HepG2 (cell line): ENCODE data around the gene TNFSF12. TPM values are rescaled to one million over a fixed set of nuclear protein-coding genes. Genes with fewer than 3 reads are reported as not detected.

Source experiments
- CEBPZ ChIP-seq: IDR thresholded peaks from 2 replicates; pipeline ENCODE4 v1.6.1; 2012; ENCODE audit warnings: low read length, improper control_type of control experiment
- EHMT2 ChIP-seq: fragments of 200-600 bp; sonication (generic); IDR thresholded peaks from 2 replicates; pipeline ENCODE4 v1.7.0; 2017; ENCODE audit warnings: antibody characterized with exemption, low read depth, low read length, borderline replicate concordance
- FIP1L1 ChIP-seq: fragments of 200-400 bp; formaldehyde crosslinking; IDR thresholded peaks from 2 replicates; pipeline ENCODE4 v1.6.1; 2018; ENCODE audit warnings: low read depth, mild to moderate bottlenecking, low read length, moderate library complexity, borderline replicate concordance; ENCODE audit not compliant: insufficient read depth
- FOXK1 ChIP-seq: sonication (generic); formaldehyde crosslinking; IDR thresholded peaks from 2 replicates; pipeline ENCODE4 v1.4.0; 2020; ENCODE audit warnings: low read depth, missing genetic modification reagents, borderline replicate concordance
- KDM2A ChIP-seq: sonication (generic); formaldehyde crosslinking; IDR thresholded peaks from 2 replicates; pipeline ENCODE4 v1.4.0; 2020; ENCODE audit warnings: low read depth, missing genetic modification reagents, borderline replicate concordance
- KDM4B ChIP-seq: sonication (generic); formaldehyde crosslinking; IDR thresholded peaks from 2 replicates; pipeline ENCODE4 v1.4.0; 2020; ENCODE audit warnings: missing genetic modification reagents
- KLF12 ChIP-seq: sonication (generic); formaldehyde crosslinking; IDR thresholded peaks from 2 replicates; pipeline ENCODE4 v1.4.0; 2020; ENCODE audit warnings: missing genetic modification reagents, borderline replicate concordance
- MEIS2 ChIP-seq: sonication (generic); formaldehyde crosslinking; IDR thresholded peaks from 2 replicates; pipeline ENCODE4 v1.9.0; 2021; ENCODE audit warnings: mild to moderate bottlenecking, missing genetic modification reagents
- PAWR ChIP-seq: sonication (generic); formaldehyde crosslinking; IDR thresholded peaks from 2 replicates; pipeline ENCODE4 v1.4.0; 2020; ENCODE audit warnings: missing genetic modification reagents, mild to moderate bottlenecking, borderline replicate concordance
- PCBP1 ChIP-seq: fragments of 200-400 bp; formaldehyde crosslinking; IDR thresholded peaks from 2 replicates; pipeline ENCODE4 v1.6.1; 2017; ENCODE audit warnings: mild to moderate bottlenecking, low read depth, low read length, borderline replicate concordance
- SP5 ChIP-seq: IDR thresholded peaks from 2 replicates; pipeline ENCODE4 v1.6.1; 2016; ENCODE audit warnings: low read depth, borderline replicate concordance
- SRSF4 ChIP-seq: fragments of 200-400 bp; formaldehyde crosslinking; IDR thresholded peaks from one replicate; pipeline ENCODE4 v1.6.1; 2018; ENCODE audit warnings: mild to moderate bottlenecking, low read depth, low read length, moderate library complexity; ENCODE audit not compliant: poor library complexity, severe bottlenecking
- TMF1 ChIP-seq: sonication (generic); formaldehyde crosslinking; IDR thresholded peaks from 2 replicates; pipeline ENCODE4 v1.8.1; 2022; ENCODE audit warnings: low read depth, missing genetic modification reagents
- TOE1 ChIP-seq: sonication (generic); formaldehyde crosslinking; IDR thresholded peaks from 2 replicates; pipeline ENCODE4 v1.4.0; 2020; ENCODE audit warnings: mild to moderate bottlenecking, missing genetic modification reagents
- ZNF276 ChIP-seq: sonication (generic); formaldehyde crosslinking; IDR thresholded peaks from 2 replicates; pipeline ENCODE4 v1.4.0; 2020; ENCODE audit warnings: mild to moderate bottlenecking, low read depth, missing genetic modification reagents
- ZNF44 ChIP-seq: sonication (generic); formaldehyde crosslinking; IDR thresholded peaks from 2 replicates; pipeline ENCODE4 v1.5.1; 2020; ENCODE audit warnings: mild to moderate bottlenecking, missing genetic modification reagents
- ZNF841 ChIP-seq: sonication (generic); formaldehyde crosslinking; IDR thresholded peaks from 2 replicates; pipeline ENCODE4 v1.8.1; 2023; ENCODE audit warnings: missing genetic modification reagents, borderline replicate concordance
- polyA plus RNA-seq, 8 experiments: library from polyadenylated mRNA; depleted of rRNA in 3 of 8; stranded (reverse) in 7 of 8; unstranded in 1 of 8; fragments of >200 nt; fragmentation: Illumina TruSeq in 4 of 8; extraction: Trizol in 4 of 8; gene quantifications; 2 replicates each; pipeline versions ENCODE4 v1.2.1 to v1.2.3, GENCODE V29; 2011 to 2016; ENCODE audit warnings: low read depth in 4 of 8, missing spikeins in 1 of 8, mixed read lengths in 1 of 8; ENCODE audit not compliant: insufficient read depth in 1 of 8
- total RNA-seq, 5 experiments: library from RNA; depleted of rRNA; stranded (reverse); fragments of >200 nt; fragmentation: Illumina TruSeq; extraction: Trizol; gene quantifications; 2 replicates each; pipeline ENCODE4 v1.2.3, GENCODE V29; 2016; ENCODE audit warnings: low read depth in 1 of 5
- TF ChIP-seq, protein P1 (sequence below): sonication (generic); formaldehyde crosslinking; IDR thresholded peaks from 2 replicates; pipeline ENCODE4 v1.8.0; 2022; ENCODE audit warnings: mild to moderate bottlenecking, missing genetic modification reagents, moderate library complexity
- TF ChIP-seq, protein P2 (sequence below): sonication (generic); formaldehyde crosslinking; IDR thresholded peaks from 2 replicates; pipeline ENCODE4 v1.4.0; 2020; ENCODE audit warnings: mild to moderate bottlenecking, missing genetic modification reagents
- TF ChIP-seq, protein P3 (sequence below): sonication (generic); formaldehyde crosslinking; IDR thresholded peaks from 2 replicates; pipeline ENCODE4 v1.4.0; 2020; ENCODE audit warnings: missing genetic modification reagents

TNFSF12 gene
- total and polyA plus RNA-seq, 2 of the 13 experiments (the other 11 are each of a cell fraction or from before 2014, with no cell fraction given) = 0.93 to 7.2 TPM

GRCh38 chr17:7572588-7573323 lies 23.9 kb downstream of the TNFSF12 start (continued):
- TF ChIP-seq KLF12 (no peak), PAWR (CRISPR knock-in tag) (no peak), MEIS2 (CRISPR knock-in tag) (no peak; the same call in none of the 2 replicates), ZNF841 (no peak), EHMT2 (no peak), SRSF4 (no peak), KDM2A (CRISPR knock-in tag) (peak; percentile 95), SP5 (CRISPR knock-in tag) (peak; percentile 66; the same call in 1 of the 2 replicates), CEBPZ (peak; percentile 76; the same call in 1 of the 2 replicates), KDM4B (CRISPR knock-in tag) (no peak; the same call in 1 of the 2 replicates), ZNF276 (CRISPR knock-in tag) (peak; percentile 14; the same call in 1 of the 2 replicates), FIP1L1 (no peak), FOXK1 (CRISPR knock-in tag) (no peak; the same call in 1 of the 2 replicates), ZNF44 (CRISPR knock-in tag) (no peak), TOE1 (CRISPR knock-in tag) (no peak), TMF1 (CRISPR knock-in tag) (peak; percentile 49; the same call in 1 of the 2 replicates), PCBP1 (peak; percentile 90)
- TF ChIP-seq, protein P1, sequence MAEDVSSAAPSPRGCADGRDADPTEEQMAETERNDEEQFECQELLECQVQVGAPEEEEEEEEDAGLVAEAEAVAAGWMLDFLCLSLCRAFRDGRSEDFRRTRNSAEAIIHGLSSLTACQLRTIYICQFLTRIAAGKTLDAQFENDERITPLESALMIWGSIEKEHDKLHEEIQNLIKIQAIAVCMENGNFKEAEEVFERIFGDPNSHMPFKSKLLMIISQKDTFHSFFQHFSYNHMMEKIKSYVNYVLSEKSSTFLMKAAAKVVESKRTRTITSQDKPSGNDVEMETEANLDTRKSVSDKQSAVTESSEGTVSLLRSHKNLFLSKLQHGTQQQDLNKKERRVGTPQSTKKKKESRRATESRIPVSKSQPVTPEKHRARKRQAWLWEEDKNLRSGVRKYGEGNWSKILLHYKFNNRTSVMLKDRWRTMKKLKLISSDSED (CRISPR knock-in tag) = no peak
- TF ChIP-seq, protein P2, sequence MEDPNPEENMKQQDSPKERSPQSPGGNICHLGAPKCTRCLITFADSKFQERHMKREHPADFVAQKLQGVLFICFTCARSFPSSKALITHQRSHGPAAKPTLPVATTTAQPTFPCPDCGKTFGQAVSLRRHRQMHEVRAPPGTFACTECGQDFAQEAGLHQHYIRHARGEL (CRISPR knock-in tag) = no peak; the same call in none of the 2 replicates
- TF ChIP-seq, protein P3, sequence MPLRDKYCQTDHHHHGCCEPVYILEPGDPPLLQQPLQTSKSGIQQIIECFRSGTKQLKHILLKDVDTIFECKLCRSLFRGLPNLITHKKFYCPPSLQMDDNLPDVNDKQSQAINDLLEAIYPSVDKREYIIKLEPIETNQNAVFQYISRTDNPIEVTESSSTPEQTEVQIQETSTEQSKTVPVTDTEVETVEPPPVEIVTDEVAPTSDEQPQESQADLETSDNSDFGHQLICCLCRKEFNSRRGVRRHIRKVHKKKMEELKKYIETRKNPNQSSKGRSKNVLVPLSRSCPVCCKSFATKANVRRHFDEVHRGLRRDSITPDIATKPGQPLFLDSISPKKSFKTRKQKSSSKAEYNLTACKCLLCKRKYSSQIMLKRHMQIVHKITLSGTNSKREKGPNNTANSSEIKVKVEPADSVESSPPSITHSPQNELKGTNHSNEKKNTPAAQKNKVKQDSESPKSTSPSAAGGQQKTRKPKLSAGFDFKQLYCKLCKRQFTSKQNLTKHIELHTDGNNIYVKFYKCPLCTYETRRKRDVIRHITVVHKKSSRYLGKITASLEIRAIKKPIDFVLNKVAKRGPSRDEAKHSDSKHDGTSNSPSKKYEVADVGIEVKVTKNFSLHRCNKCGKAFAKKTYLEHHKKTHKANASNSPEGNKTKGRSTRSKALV (CRISPR knock-in tag) = no peak
